ENCODE measurements around the gene DLG2.

DNA sequence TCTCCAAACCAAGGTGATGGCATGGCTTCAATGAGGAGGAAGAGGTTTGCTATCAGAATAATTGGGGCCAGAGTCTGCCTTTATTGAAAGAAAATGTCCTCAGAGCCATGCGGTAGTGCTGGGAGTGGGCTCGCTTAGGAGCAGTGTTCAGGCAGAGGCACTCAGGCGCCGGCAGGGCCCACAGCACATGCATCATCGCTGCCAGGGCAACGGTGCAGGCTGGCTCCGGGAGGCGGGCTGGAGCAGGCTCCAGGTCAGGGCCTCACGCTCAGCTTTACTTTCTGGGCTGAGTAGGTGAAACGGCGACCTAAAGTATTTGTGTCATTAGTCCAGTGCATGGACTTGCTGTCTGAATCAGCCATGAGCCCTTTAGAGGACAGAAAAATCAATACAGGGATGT is 2171.1 kb downstream of the DLG2 start:
- TF ChIP-seq NFIC (IDR thresholded peaks at IDR 0.05), result no peak
- TF ChIP-seq YY1 (IDR thresholded peaks at IDR 0.05; ENCODE audit: low read depth), result no peak
- no peak for TF ChIP-seq CEBPB (IDR thresholded peaks at IDR 0.05)
- no peak for TF ChIP-seq EP300 (IDR thresholded peaks at IDR 0.05; ENCODE audit: borderline replicate concordance)
- no peak for TF ChIP-seq RAD21 (IDR thresholded peaks at IDR 0.05; ENCODE audit: low read depth)
- TF ChIP-seq CREB1 (IDR thresholded peaks at IDR 0.05; ENCODE audit: low read depth), result no peak
- TF ChIP-seq REST (IDR thresholded peaks at IDR 0.05; ENCODE audit: low read depth), result no peak
- TF ChIP-seq USF1 (IDR thresholded peaks at IDR 0.05), result no peak
- TF ChIP-seq TAF1 (IDR thresholded peaks at IDR 0.05; ENCODE audit: low read depth), result no peak
- TF ChIP-seq TCF12 (IDR thresholded peaks at IDR 0.05; ENCODE audit: low read depth), result no peak
- TF ChIP-seq TEAD4 (IDR thresholded peaks at IDR 0.05), result no peak
- TF ChIP-seq MAX (IDR thresholded peaks at IDR 0.05), result no peak
